Measurements from ENCODE around the gene GNGT1. TPM values are rescaled to one million over a fixed set of nuclear protein-coding genes. Genes with fewer than 3 reads are reported as not detected.
A peak's percentile ranks its signal among the peaks of the same experiment; 100 is the strongest.
"Not testable (repeated sequence)": the region's sequence is repeated elsewhere in the genome, so short reads cannot be mapped to it uniquely, and the experiment has no call there.

The GNGT1 gene
- total RNA-seq, 1 donor from 2014 or later, result not detected

- DNase-seq (ENCODE audit: low read depth, low spot score), result peak; percentile 66
These were observed 3.5 kb upstream of the GNGT1 start for GRCh38 chr7:93902777-93903423.

DNA sequence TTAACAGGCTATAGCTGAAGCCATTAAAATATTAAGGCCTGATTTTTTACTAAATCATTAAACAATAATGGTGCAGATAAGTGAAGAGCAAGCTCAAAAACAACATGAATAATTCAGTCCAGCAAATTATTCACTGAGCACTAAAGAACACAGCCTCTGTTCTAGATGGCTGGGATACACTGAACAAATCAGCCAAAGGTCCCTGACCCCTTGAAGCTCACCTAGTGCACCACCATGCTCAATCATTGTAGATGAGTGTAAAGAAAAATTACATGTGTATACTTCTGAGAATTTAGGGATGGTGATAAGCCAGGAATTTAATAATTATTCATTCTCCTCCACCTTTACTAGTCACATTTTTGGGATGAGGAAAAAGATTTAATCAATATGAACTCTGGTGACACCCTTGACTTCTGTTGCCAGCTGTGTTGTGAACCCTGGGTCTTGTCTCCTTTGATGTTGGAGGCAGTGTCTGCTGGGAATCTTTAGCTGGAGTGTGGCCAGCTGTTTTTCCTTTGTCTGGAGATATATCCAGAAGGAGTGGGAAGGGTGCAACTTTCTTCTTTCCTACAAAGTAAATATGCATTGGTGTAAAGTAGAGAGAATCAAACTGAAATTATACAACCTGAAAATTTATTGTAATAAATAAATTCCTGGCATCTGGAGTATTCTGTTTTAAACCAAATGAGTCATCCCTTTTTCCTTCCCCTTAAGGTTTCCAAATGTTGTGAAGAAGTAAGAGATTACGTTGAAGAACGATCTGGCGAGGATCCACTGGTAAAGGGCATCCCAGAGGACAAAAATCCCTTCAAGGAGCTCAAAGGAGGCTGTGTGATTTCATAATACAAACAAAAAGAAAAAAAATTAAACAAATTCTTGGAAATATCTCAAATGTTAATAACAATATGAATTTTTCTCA lies 4.0 kb downstream of the GNGT1 start:
- DNase-seq (ENCODE audit: low read depth, low spot score), result peak; percentile 67

- DNase-seq (ENCODE audit: low read depth, low spot score), result not testable (repeated sequence)
These were observed 4.9 kb downstream of the GNGT1 start for GRCh38 chr7:93911242-93911641.

GRCh38 chr7:93911661-93912060 lies 5.3 kb downstream of the GNGT1 start:
- DNase-seq (ENCODE audit: low read depth, low spot score), result not testable (repeated sequence)

DNA sequence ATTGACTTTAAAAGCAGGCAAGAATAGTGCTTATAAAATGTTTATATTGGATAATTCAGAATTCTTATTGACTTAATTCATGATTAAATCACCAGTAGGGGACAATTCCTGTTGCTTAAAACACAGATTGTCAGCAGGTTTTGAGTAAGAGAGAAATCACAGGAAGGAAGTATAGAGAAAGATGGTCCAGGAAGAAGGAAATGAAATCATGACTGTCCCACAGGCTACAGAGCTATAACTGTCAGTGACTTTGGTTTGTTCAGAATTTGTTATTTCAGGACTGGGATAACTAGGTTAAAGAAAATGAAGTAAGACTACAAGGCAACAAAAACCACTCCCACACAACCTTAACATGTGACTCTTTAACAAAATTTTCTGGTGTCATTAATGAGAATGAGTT lies 6.8 kb downstream of the GNGT1 start:
- DNase-seq (ENCODE audit: low read depth, low spot score), result no peak

DNA sequence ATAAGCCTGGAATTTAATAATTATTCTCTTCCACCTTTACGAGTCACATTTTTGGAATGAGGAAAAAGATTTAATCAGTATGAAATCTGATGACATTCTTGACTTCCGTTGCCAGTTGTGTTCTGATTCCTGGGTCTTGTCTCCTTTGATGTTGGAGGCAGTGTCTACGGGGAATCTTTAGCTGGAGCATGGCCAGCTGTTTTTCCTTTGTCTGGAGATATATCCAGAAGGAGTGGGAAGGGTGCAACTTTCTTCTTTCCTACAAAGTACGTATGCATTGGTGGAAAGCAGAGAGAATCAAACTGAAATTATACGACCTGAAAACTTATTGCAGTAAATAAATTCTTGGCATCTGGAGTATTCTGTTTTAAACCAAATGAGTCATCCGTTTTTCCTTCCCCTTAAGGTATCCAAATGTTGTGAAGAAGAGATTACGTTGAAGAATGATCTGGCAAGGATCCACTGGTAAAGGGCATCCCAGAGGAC lies 8.3 kb downstream of the GNGT1 start:
- peak; percentile 57 for DNase-seq (ENCODE audit: low read depth, low spot score)

DNA sequence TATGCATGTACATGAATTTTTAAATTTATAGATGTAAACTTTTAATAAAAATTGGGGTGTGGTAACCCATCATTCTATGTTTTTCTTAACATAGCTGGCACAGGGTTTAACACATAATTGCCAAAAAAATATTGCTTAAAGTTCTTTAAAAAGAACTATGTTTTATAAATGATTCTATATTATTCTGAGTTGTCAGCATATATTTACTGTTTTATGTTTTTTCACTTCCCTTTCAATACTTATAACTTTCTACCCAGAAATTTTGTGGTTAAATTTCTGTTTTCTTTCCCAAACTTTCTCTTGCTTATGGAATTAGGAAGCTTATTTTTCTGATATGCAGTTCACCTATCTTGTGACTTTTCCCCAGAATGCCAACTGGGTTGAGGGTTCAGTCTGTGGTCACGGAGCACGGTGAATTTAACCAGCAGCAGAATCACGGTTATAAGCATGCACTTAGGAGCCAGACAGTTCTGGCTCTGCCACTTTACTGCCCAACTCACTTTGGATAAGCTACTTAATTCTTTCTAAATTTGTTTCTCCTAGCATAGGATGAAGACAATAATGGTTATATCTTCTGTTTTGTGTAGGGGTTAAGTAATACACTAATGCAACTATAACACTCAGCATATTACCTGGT lies 9.0 kb downstream of the GNGT1 start:
- not testable (repeated sequence) for DNase-seq (ENCODE audit: low read depth, low spot score)

DNA sequence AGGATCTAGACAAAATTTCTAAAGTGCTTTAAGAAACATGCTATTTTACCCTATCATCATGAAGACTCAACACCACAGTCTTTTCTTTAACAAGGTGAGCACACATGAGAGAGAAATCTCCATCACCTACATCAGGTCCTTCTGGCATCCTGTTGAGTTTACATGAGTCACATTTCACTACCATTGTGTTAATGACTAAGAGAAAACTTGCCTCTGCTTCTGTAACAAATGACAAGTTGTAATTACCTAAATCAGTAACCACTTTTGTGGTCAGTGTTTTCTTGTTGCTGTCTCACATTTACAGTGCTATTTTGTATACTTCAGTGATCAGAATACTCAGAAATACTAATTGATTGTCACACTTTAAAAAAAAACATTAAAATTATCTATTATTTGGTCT lies 9.5 kb downstream of the GNGT1 start:
- not testable (repeated sequence) for DNase-seq (ENCODE audit: low read depth, low spot score)

DNA sequence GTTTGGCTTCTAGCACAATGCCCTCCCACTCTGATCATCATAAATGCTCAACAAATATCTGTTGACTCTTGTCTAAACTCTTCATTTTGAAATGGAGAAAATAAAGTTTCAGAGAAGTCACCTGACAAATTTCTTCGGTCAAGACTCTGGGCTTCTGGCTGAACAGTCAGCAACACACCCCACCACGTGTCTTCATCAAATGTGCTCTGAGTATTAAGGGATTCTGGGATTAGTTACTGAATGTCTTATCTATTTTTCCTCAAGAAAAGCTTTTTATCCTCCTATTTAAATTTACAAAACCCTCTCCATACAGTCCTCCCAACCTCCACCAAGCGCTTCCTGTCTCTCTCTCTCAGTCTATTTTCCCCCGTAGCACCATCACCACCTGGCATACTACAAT lies 9.9 kb downstream of the GNGT1 start:
- not testable (repeated sequence) for DNase-seq (ENCODE audit: low read depth, low spot score)

- no peak for DNase-seq (ENCODE audit: low read depth, low spot score)
These were observed 14.3 kb downstream of the GNGT1 start for GRCh38 chr7:93920496-93921182.

DNA sequence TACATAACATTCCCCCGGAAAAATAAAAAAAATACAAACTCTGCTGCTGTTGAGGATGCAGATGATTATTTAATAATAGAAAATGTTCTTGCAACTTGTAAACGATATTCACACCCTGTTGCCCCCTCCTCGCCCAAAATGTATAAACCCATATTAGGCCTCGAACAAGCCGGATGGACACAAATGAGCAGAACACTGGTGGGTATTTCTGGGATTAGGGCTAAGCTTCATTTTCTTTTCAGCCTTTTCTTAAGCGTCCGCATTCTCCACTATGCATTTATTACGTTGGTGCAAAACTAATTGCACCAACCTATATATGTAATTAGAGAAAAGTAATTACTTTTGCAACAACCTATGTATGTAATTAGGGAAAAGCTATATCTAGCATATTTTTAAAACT lies 14.8 kb downstream of the GNGT1 start:
- no peak for DNase-seq (ENCODE audit: low read depth, low spot score)

DNA sequence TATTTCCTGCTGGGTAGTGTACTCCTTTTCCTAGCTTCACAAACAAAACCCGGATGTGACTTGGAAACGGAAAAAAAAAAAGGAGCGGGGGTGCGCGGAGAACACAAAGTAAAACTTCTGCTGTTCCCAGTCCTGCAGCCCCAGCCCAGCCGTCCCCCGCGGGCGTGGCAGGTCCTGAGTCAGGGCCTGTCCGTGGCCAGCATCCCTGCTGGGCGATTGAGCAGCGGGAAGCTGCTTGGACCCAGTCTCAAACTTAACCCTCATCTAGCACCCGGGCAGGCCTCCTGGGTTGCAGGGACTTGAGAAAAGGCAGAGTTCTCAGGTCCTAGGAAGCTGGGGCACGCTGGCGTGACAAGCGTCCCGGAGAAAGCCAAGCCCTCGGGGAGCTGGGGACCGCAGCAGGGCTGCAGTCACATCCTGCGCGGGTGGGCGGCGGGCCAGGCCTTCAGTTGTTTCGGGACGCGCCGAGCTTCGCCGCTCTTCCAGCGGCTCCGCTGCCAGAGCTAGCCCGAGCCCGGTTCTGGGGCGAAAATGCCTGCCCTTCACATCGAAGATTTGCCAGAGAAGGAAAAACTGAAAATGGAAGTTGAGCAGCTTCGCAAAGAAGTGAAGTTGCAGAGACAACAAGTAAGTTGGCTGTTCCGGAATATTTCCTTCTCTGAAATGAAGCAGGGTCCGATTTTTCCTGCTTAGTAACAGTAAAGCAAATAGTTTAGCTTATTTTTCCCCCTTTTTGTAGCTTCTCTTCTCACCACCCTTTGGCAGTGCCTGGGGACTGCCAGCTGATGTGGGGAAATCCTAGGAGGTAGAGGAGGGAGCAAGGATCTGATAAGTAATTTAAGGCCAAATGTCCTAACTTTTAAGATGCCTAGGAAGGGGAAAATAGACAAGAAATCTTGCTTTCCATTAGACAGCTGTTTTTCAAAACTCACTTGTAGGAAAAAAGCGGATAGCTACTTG lies 15.5 kb downstream of the GNGT1 start, which contains the start of gene GNG11:
Gene GNG11, plus strand, starts transcription at position 129 of the 960 bp plus-strand sequence. Its CDS starts 403 bp downstream, at position 532.
- peak; percentile 78 for DNase-seq (ENCODE audit: low read depth, low spot score)

DNA sequence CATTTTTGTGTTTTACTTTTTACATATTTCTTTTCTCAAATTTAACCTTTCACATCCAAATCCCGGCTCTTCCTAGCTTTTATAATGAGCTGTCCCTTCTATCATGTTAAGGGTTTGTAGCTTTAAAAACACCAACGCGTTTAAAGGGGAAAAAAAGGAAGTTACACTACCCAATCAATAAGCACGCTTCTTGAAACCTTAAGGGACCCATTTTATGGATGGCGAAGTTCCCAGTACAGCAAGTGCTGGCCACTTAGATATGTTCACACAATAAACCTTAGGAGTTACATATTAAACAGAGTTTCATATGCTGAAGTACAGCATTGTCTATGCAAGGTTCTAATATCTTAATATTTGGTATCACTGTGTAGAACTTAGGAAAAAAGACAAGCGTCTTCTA lies 16.9 kb downstream of the GNGT1 start:
- no peak for DNase-seq (ENCODE audit: low read depth, low spot score)

GRCh38 chr7:93923942-93924341 lies 17.6 kb downstream of the GNGT1 start:
- no peak for DNase-seq (ENCODE audit: low read depth, low spot score)

DNA sequence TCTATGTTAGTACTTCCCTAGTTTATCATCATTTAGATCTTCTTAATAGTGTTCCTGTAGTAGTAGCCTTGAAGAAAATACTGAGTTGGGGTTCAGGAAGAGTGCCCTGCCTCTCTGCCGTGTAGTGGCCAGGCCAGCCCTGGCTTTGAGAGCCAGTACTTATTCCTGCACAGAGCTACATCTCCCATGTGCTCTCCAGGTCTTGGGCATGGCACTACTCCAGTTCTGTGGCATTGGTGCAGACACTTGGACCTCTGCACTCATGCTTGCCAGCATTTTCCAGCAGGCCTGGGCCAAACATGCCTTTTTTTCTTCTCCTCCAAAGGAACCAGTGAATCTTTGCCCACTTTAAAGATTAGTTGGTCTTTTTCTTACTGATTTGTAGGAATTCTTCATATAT lies 20.4 kb downstream of the GNGT1 start:
- no peak for DNase-seq (ENCODE audit: low read depth, low spot score)

GRCh38 chr7:93927585-93927984 lies 21.2 kb downstream of the GNGT1 start:
- DNase-seq (ENCODE audit: low read depth, low spot score), result no peak

DNA sequence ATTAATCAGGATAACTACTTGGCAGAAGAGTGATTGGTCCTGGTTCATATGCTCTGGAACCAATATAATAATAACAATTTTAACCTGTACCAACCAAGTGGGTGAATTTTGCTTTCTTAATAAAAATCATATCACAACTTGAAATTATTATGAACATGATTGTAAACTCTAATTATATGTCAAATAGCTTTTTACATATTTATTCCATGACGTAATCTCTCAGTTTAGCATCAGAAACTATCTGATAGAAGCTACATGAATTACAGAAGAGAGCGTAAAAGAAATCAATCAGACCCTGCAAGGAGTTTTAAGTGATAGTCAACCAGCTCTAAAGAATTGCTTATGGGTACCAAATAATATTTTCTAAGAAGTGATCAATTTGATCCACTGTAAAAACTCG lies 25.3 kb downstream of the GNGT1 start:
- DNase-seq (ENCODE audit: low read depth, low spot score), result no peak

DNA sequence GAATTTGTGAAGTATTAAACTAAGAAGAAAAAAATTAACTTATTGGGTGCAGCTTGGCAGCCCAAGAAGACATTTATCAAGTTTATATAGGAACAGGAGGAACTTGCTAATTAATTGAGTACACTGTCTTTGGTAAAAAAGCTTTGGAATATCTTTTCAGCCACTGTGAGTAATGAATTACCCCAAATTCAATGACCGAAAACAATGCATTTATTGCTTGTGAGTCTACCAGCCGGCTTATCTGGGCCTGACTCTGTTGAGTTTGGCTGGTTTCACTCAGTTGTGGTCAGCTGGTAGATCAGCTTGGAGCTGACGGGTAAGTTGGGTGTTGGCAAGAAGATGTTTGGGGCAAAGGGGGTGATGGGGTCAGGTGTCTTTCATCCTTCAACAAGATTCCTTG lies 26.8 kb downstream of the GNGT1 start:
- no peak for DNase-seq (ENCODE audit: low read depth, low spot score)

GRCh38 chr7:93935102-93935501 lies 28.7 kb downstream of the GNGT1 start:
- DNase-seq (ENCODE audit: low read depth, low spot score), result no peak

DNA sequence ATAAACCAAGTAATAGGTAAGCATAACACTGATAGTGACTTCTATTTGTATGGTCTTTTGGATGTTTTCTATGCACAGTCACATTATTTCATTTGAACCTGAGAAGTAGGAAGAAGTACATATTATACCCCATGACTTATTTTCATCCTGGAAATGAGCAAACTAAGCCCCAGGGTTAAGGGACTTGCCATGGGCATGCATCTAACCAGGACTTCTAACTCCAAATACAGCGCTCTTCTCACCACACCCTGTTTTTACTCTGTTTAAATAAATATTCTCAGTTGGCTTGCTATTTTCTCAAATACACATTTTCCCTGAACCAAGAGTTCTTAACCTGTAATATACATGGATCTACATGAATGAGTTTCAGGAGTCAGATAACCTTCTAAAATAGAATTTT lies 31.5 kb downstream of the GNGT1 start:
- no peak for DNase-seq (ENCODE audit: low read depth, low spot score)
